Stimulated activated naive CD8-positive, alpha-beta T cell treated with anti-CD3 and anti-CD28 coated beads, Interleukin-15, amount 100 ng/mL, for 72 hours (primary cell): Measurements from ENCODE around the gene OBP2A.

Experiments used
- ATAC-seq: fragments of 150-1000 bp; cut with Tn5 transposase; 2 replicates; pipeline ENCODE4 v1.10.0; 2021; ENCODE audit warnings: mild to moderate bottlenecking, moderate library complexity
- DNase-seq, 2 donors: peaks; one replicate each; pipeline ENCODE4 v3.0.0; 2021 to 2022
- H3K27ac Mint-ChIP-seq, 2 donors: one replicate each; pipeline ENCODE4 v1.8.0; 2022; ENCODE audit warnings: mild to moderate bottlenecking in 2 of 2, mixed read lengths in 2 of 2, moderate library complexity in 2 of 2
- H3K27me3 Mint-ChIP-seq: one replicate; pipeline ENCODE4 v1.8.0; 2022; ENCODE audit warnings: mixed read lengths
- H3K4me1 Mint-ChIP-seq: one replicate; pipeline ENCODE4 v1.8.0; 2022; ENCODE audit warnings: mild to moderate bottlenecking, mixed read lengths
- H3K4me3 Mint-ChIP-seq, 2 donors: one replicate each; pipeline ENCODE4 v1.8.0; 2022; ENCODE audit warnings: mild to moderate bottlenecking in 2 of 2, mixed read lengths in 2 of 2, moderate library complexity in 1 of 2
- H3K9me3 Mint-ChIP-seq, 2 donors: one replicate each; pipeline ENCODE4 v1.8.0; 2022; ENCODE audit warnings: mixed read lengths in 2 of 2

The OBP2A gene

DNA sequence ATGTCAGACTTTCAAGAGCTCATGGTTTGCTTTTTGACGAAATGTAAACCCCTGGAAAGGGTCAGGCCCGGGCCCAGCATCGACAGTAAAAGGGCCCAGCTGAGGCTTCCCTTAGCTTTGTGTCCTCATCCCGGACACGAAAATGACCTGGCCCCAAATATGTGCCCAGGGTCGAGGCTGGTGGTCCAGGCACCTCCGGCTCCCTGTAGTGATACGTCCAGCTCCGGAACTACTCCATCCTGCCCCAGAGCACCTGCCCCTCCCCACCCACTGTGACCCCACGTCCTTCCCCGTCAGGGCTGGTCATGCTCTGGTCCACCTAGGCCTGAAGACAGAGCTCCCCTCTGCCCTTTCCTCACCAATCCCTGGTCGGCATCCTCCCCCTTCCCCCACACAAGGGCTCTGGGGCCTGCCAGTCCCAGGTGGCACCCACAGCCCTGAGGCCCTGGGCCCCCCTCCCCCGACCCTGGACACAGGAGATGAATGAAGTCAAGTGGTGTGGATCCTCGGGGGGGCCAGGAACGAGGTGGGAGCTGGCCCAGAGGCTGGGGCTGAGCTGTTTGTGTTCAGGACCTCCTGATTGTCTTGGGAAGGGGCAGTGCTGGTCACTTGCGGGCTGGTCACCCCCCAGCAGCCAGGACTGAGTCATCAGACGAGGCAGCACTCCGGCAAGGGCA is 6.2 kb downstream of the OBP2A start:
- DNase-seq (no peak), ATAC-seq (no peak)
- Mint-ChIP-seq H3K27me3 (no peaks in the 10 kb centered on the region), H3K9me3 (no peaks in the 10 kb centered on the region), H3K27ac (peak overlapping the region in 1 of 2 donors; percentile 21), H3K4me3 (no peak overlapping the region), H3K4me1 (no peaks in the 10 kb centered on the region)

DNA sequence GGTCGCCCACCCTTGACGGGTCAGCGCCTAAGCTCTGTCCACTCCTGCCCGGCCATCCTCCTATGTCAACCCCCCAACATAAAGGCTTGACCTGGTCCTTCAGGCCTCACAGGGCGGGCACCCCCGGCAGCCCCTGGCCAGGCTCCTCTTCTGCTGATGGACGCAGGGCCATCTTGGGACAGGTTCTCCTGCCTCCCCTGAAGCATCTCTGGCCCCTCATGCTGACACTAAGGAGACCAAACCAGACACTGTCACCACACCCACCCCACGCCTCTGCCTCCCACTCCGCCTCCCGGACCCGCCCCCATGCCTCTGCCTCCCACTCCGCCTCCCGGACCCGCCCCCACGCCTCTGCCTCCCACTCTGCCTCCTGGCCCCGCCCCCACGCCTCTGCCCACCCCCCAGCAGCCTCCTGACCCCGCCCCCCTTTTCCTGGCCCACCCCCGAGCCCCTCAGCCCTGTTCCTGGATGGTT is 6.8 kb downstream of the OBP2A start:
- Mint-ChIP-seq H3K9me3 (no peaks in the 10 kb centered on the region), H3K4me1 (no peaks in the 10 kb centered on the region), H3K27me3 (no peaks in the 10 kb centered on the region), H3K27ac (no peak overlapping the region), H3K4me3 (no peak overlapping the region)
- ATAC-seq (no peak), DNase-seq (no peak)

DNA sequence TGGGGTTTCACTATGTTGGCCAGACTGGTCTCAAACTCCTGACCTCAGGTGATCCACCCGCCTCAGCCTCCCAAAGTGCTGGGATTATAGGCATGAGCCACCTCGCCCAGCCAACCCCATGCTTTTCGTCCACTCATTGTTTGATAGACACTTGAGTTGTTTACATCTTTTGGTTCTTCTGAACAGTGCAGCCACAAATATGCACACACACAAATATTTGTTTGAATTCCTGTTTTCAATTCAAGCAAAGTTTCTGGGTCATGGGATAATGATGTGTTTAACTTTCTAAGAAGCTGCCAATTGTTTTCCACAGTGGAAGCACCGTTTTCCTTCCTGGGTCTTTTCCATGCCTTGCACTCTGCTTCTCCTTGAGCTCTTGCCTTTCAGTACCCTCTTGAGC is 8.8 kb downstream of the OBP2A start:
- ATAC-seq (no peak), DNase-seq (no peak)
- no peaks in the 10 kb centered on the region for H3K27me3 Mint-ChIP-seq
- no peaks in the 10 kb centered on the region for H3K9me3 Mint-ChIP-seq
- no peak overlapping the region for H3K27ac Mint-ChIP-seq
- no peaks in the 10 kb centered on the region for H3K4me1 Mint-ChIP-seq
- H3K4me3 Mint-ChIP-seq = no peak overlapping the region

DNA sequence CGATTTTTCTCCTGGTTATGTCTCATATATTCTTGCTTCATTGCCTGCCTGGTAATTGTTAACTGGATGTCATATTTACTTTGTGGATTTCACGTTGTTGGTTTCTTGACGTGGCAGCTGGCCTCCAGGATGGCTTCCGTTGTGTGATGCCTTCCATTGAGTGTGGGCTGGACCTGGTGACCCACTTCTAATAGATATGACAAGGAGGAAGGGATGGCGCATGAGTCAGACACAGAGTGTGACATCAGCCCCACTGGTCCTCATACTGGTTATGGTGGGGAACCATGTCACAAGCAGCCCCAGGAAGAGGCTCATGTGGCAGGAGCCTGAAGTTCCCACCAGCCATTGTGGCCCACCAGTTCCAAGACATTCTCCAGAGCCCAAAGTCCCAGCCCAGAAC is 9.3 kb downstream of the OBP2A start:
- Mint-ChIP-seq H3K4me3 (no peak overlapping the region), H3K9me3 (no peaks in the 10 kb centered on the region), H3K27me3 (no peaks in the 10 kb centered on the region), H3K27ac (no peak overlapping the region), H3K4me1 (no peaks in the 10 kb centered on the region)
- DNase-seq = no peak
- ATAC-seq = no peak

DNA sequence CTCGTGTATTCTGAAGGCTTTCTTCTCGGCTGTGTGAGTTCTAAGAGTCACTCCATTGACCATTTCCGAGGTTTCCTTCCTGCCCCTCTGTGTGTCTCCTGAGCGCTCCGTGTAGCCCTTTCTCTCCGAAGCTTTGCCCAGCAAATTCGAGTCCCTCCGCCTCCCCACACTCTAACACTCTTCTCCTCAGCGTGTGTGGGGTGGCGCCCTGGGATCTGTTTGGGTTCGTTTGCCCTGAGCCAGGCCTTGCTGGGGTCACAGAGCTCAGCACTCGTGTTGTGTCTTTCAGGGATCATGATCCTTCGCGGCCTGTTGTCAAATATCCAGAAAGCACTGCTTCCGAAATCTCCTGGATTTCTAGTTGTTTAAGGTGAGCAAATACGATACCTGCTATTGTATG is 10.0 kb downstream of the OBP2A start:
- ATAC-seq (no peak), DNase-seq (no peak)
- Mint-ChIP-seq H3K27me3 (no peaks in the 10 kb centered on the region), H3K27ac (no peak overlapping the region), H3K9me3 (no peaks in the 10 kb centered on the region), H3K4me1 (no peaks in the 10 kb centered on the region), H3K4me3 (no peak overlapping the region)

DNA sequence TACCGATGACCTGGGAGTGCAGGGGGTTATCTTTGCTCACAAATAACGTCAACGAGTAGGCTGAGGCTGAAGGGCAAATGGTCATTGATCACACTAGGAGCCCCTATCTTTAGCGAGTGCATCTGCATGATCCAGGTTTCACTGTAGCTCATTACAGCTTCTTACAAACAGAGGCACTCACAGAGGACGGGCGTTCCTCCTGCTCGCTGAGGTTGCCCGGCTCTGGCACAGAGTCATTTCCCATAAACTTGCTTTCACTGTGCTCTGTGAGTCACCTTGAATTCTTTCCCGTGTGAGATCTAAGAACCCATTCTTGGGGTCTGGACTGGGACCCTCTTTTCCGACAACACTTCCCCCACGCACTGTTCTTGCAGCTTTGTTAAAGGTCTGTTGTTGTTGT is 13.7 kb downstream of the OBP2A start:
- Mint-ChIP-seq H3K27me3 (peaks cover 10% of the 10 kb centered on the region), H3K4me3 (no peak overlapping the region), H3K4me1 (no peaks in the 10 kb centered on the region), H3K9me3 (no peaks in the 10 kb centered on the region), H3K27ac (peak overlapping the region in 1 of 2 donors; percentile 62)
- DNase-seq (no peak), ATAC-seq (no peak)

DNA sequence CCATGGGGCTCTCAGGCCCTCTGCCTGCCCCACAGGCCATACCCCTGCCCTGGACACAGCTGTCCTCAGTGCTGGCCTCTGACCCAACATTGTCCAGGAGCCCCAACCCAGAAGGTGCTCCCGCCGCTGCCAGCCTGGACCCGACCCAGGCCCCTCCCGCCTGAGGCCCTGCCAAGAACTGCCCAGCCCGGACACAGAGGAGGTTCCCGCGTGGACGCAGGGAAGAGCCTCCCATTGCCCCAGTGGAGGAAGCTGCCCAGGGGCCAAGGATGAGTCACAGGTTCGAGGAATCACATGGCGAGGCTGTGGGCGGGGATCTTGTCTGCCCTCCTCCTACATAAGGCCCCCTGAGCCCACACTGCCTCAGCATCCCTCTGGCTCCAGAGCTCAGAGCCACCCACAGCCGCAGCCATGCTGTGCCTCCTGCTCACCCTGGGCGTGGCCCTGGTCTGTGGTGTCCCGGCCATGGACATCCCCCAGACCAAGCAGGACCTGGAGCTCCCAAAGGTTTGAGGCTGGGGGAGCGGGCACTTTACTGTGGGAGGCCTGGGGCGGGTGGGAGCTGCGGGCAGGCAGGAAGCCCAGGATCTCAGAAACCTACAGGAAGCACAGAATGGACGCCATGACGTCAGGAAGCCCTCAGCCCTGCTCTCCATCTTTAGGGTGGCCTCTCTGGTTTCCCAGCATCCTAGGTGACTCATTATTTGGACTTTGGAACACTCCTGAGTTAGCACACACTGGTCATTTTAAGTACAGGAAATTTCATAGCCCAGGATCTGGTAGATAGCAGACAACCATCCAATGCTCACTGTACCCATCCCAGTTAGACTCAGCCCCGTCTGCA is 15.7 kb downstream of the OBP2A start, which contains the start of gene PAEP:
TSS of gene PAEP (plus strand) at position 366 of the 844 bp plus-strand sequence.
- Mint-ChIP-seq H3K9me3 (no peaks in the 10 kb centered on the region), H3K4me3 (no peak within 1 kb of the TSS), H3K27ac (no peak within 1 kb of the TSS), H3K4me1 (peaks cover 11% of the 10 kb centered on the region), H3K27me3 (peaks cover 26% of the 10 kb centered on the region)
- no peak for ATAC-seq
- no peak for DNase-seq

DNA sequence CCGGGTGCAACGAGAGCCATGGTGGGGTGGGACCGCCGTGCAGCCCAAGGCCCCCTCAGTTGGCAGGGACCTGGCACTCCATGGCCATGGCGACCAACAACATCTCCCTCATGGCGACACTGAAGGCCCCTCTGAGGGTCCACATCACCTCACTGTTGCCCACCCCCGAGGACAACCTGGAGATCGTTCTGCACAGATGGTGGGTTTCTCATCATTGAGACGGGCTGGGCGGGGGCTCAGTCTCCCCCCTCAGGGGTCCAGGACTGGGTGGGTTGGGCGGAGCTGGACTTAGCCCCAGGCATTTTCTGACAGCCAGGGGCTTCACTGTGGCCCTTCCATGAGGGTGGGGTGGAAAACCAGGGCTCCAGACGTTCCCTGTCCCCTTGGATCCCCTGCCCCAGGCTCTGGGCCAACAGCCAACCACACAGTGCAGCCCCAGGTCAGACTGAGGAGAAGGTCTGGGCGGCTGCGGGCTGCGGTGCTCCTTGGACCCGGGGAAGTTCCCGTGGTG is 16.4 kb downstream of the OBP2A start:
- H3K27ac Mint-ChIP-seq = no peak overlapping the region
- peaks cover 12% of the 10 kb centered on the region for H3K4me1 Mint-ChIP-seq
- DNase-seq (no peak), ATAC-seq (no peak)
- H3K9me3 Mint-ChIP-seq = no peaks in the 10 kb centered on the region
- peaks cover 33% of the 10 kb centered on the region for H3K27me3 Mint-ChIP-seq
- H3K4me3 Mint-ChIP-seq = no peak overlapping the region

DNA sequence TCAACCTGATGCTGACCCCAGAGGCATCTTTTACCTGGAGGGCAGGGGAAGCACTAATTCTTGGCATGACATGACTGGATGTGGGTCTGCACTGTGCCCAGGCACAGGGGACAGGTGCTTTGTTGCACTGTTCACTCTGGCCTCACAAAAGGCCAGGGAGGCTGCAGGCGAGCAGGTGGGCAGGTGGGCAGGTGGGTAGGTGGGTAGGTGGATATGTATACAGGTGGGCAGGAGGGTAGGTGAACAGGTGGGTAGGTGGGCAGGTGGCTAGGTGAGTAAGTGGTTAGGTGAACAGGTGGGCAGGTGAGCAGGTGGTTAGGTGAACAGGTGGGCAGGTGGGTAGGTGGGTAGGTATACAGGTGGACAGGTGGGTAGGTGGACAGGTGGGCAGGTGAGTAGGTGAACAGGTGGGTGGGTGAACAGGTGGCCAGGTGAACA is 17.1 kb downstream of the OBP2A start:
- Mint-ChIP-seq H3K4me1 (peaks cover 12% of the 10 kb centered on the region), H3K9me3 (no peaks in the 10 kb centered on the region), H3K4me3 (no peak overlapping the region), H3K27ac (peak overlapping the region in 1 of 2 donors; percentile 27), H3K27me3 (peaks cover 35% of the 10 kb centered on the region)
- DNase-seq (no peak), ATAC-seq (no peak)

DNA sequence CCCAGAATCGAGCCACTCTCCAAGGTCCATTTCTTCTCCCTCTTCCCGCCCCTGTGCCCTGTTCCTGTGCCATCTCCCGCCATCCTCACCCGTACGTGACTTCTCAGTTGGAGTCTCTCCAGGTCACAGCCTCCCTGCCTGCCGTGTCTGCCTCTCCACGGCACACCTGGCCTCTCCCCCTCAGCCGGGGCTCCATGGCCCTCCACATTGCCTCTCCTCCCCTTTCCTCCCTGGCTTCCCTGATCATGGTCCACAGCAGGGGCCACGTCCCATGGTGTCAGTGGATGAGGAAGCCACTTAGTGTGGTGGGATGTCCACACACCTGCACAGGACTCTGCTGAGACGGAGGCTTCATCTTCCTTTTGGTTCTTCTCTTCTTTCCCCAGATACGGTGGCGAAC is 17.9 kb downstream of the OBP2A start:
- Mint-ChIP-seq H3K4me1 (peaks cover 12% of the 10 kb centered on the region), H3K9me3 (peaks cover under 1 to 1% of the 10 kb centered on the region in 2 donors), H3K27me3 (peaks cover 36% of the 10 kb centered on the region), H3K27ac (peak overlapping the region in 1 of 2 donors; percentile 74), H3K4me3 (no peak overlapping the region)
- DNase-seq = no peak
- no peak for ATAC-seq

DNA sequence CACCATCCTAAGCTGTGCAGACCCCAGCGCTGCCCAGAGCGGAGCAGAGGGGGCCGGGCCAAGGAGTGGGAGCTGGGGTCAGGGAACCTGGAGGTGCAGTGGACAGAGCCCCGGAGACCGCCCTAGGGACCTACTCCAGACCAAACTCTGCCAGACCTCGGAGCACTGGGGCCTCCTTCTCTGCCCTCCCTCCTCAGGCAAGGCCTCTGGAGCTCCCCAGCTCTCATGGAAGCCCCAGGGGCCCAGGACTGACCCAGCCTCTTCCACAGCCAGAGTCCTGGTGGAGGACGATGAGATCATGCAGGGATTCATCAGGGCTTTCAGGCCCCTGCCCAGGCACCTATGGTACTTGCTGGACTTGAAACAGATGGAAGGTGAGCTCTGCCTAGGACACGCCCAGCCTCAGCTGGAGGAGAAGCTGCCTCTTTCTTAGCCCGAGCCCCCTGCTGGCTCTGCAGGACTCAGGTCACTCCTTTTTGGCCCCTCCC is 19.3 kb downstream of the OBP2A start:
- Mint-ChIP-seq H3K4me3 (no peak overlapping the region), H3K27ac (no peak overlapping the region), H3K9me3 (peaks cover 7 to 8% of the 10 kb centered on the region in 2 donors), H3K4me1 (peaks cover 12% of the 10 kb centered on the region), H3K27me3 (peaks cover 42% of the 10 kb centered on the region)
- no peak for DNase-seq
- no peak for ATAC-seq

DNA sequence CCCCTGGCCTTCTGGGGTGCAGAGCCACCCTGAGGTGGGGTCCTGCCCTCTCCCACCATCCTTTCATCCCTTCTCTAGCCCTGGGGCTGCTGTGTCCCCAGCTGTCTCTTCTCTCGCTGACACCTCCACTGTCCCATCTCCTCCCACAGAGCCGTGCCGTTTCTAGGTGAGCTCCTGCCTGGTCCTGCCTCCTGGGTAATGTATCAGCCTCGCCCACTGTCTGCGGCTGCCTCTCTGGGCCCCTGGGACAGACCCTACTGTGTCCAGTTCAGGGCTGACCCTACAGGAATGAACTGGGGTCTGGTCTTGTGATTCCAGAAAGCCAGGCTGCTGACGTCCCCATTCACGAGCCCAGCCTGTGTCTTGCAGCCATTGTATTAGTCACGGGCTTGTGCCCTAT is 19.7 kb downstream of the OBP2A start:
- no peak overlapping the region for H3K4me3 Mint-ChIP-seq
- peaks cover 7 to 8% of the 10 kb centered on the region in 2 donors for H3K9me3 Mint-ChIP-seq
- DNase-seq (no peak), ATAC-seq (no peak)
- peaks cover 12% of the 10 kb centered on the region for H3K4me1 Mint-ChIP-seq
- peak overlapping the region in 1 of 2 donors; percentile 63 for H3K27ac Mint-ChIP-seq
- H3K27me3 Mint-ChIP-seq = peaks cover 42% of the 10 kb centered on the region

DNA sequence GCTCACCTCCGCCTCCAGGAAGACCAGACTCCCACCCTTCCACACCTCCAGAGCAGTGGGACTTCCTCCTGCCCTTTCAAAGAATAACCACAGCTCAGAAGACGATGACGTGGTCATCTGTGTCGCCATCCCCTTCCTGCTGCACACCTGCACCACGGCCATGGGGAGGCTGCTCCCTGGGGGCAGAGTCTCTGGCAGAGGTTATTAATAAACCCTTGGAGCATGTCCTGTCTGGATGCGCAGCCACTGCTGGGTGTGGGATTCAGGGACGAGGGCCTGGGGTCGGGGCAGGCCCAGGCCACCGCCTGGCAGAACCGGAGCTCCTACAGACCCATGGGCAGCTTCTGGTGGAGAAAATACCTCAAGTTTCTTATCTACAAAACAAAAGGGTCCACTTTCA is 20.6 kb downstream of the OBP2A start:
- H3K4me1 Mint-ChIP-seq = peaks cover 12% of the 10 kb centered on the region
- H3K4me3 Mint-ChIP-seq = no peak overlapping the region
- peak overlapping the region in 1 of 2 donors; percentile 65 for H3K27ac Mint-ChIP-seq
- peaks cover 7 to 8% of the 10 kb centered on the region in 2 donors for H3K9me3 Mint-ChIP-seq
- H3K27me3 Mint-ChIP-seq = peaks cover 42% of the 10 kb centered on the region
- no peak for ATAC-seq
- no peak for DNase-seq

DNA sequence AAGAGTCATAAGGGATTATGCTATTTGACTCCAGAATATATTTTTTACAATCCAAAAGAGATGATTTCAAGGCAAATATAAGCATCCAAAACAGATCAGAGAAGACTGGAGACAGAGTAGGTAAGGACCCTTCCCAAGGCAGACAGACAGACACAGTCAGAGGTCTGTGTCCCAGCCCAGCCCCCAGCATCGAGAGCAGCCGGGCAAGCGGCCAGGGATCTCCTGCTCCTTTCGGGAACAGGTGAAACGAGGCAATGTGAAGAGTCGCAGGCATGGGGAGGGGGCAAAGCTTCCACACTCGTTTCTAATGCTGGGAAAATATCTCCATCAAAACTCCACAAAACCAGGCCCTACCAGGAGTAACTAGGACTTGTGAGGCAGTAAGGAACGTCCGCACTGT is 21.4 kb downstream of the OBP2A start:
- Mint-ChIP-seq H3K4me1 (peaks cover 12% of the 10 kb centered on the region), H3K9me3 (peaks cover 7 to 8% of the 10 kb centered on the region in 2 donors), H3K27me3 (peaks cover 42% of the 10 kb centered on the region), H3K27ac (no peak overlapping the region), H3K4me3 (no peak overlapping the region)
- DNase-seq = no peak
- ATAC-seq = no peak

DNA sequence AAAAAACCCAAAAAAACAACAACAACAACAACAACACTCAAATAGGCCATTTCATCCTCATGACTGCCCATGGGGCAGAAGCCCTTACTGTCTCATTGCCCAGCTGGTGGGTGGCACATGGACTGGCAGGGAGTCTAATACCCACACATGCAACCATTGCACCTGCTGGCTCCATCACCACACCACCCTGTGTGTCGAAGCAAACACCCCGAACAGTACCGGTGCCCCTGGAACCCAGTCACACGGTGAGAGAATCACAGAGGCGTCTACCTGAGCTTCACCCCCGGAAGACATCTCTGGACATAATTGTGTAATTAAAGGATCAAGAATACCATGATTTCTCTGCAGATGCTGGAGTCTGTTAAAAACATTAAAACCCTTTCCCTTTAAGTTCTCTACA is 22.1 kb downstream of the OBP2A start:
- ATAC-seq (no peak), DNase-seq (no peak)
- peaks cover 12% of the 10 kb centered on the region for H3K4me1 Mint-ChIP-seq
- peaks cover 42% of the 10 kb centered on the region for H3K27me3 Mint-ChIP-seq
- H3K9me3 Mint-ChIP-seq = peaks cover 7 to 8% of the 10 kb centered on the region in 2 donors
- no peak overlapping the region for H3K4me3 Mint-ChIP-seq
- no peak overlapping the region for H3K27ac Mint-ChIP-seq

DNA sequence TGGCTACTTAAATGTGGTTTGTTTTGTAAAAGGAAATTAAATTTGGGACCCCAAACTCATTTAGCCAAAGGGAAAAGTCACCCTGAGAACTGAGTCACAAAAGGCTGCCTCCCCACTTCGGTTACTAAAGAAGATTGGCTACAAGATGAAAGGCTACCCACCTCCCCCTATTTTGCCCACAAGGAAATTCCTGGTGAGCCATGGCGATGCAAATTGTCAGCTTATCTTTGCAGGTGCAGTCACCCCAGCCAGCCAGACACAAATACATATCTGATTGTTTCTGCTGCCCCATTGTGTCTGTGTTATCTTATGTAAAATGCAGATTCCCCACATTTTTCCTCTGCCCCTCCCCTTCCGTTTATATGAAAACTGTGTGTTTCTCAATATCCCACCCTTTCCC is 24.5 kb downstream of the OBP2A start:
- Mint-ChIP-seq H3K27me3 (peaks cover 28% of the 10 kb centered on the region), H3K4me1 (peaks cover 11% of the 10 kb centered on the region), H3K27ac (no peak overlapping the region), H3K4me3 (no peak overlapping the region), H3K9me3 (peaks cover 7 to 8% of the 10 kb centered on the region in 2 donors)
- no peak for DNase-seq
- ATAC-seq = no peak
